GM18520 (cell line): ENCODE data around the gene LRRC2.
"Not testable (repeated sequence)": the region's sequence is repeated elsewhere in the genome, so short reads cannot be mapped to it uniquely, and the experiment has no call there.

ENCODE experiments used
- ATAC-seq: cut with Tn5 transposase; IDR thresholded peaks from one replicate; pipeline ENCODE4 v1.9.1; 2021; ENCODE audit not compliant: unreplicated experiment

LRRC2 gene

GRCh38 chr3:46500656-46501635 is 65.2 kb downstream of the LRRC2 start:
- no peak for ATAC-seq

- ATAC-seq = no peak
These were observed 67.1 kb downstream of the LRRC2 start for GRCh38 chr3:46498916-46499519.

- ATAC-seq = no peak
These were observed 68.4 kb downstream of the LRRC2 start, which contains the start of gene RTP3 for GRCh38 chr3:46497556-46498265. RTP3 (plus strand) TSS chr3:46497976; CDS start chr3:46498063, 87 bp downstream.

GRCh38 chr3:46496746-46497555 is 69.2 kb downstream of the LRRC2 start:
- no peak for ATAC-seq

- no peak for ATAC-seq
These were observed 70.1 kb downstream of the LRRC2 start for GRCh38 chr3:46495901-46496456.

GRCh38 chr3:46494491-46494890 is 71.6 kb downstream of the LRRC2 start:
- not testable (repeated sequence) for ATAC-seq

GRCh38 chr3:46492890-46493547 is 73.1 kb downstream of the LRRC2 start:
- ATAC-seq = no peak

- no peak for ATAC-seq
These were observed 74.7 kb downstream of the LRRC2 start for GRCh38 chr3:46491089-46492070.

GRCh38 chr3:46490338-46491084 is 75.6 kb downstream of the LRRC2 start:
- no peak for ATAC-seq

GRCh38 chr3:46489875-46490274 is 76.2 kb downstream of the LRRC2 start:
- no peak for ATAC-seq

GRCh38 chr3:46489381-46489780 is 76.7 kb downstream of the LRRC2 start:
- no peak for ATAC-seq

GRCh38 chr3:46488735-46489361 is 77.3 kb downstream of the LRRC2 start:
- ATAC-seq = peak; percentile 87

GRCh38 chr3:46485779-46486175 is 80.3 kb downstream of the LRRC2 start:
- no peak for ATAC-seq

GRCh38 chr3:46484911-46485778 is 81.0 kb downstream of the LRRC2 start:
- no peak for ATAC-seq

- ATAC-seq = no peak
These were observed 81.7 kb downstream of the LRRC2 start for GRCh38 chr3:46484388-46484787.

GRCh38 chr3:46483825-46484224 is 82.3 kb downstream of the LRRC2 start:
- ATAC-seq = no peak
